Activated CD8-positive, alpha-beta memory T cell treated with anti-CD3 and anti-CD28 coated beads for 1 hour (primary cell): ENCODE data around the gene DAPK3.
"Not testable (repeated sequence)": the region's sequence is repeated elsewhere in the genome, so short reads cannot be mapped to it uniquely, and the experiment has no call there.

ENCODE experiments used
- DNase-seq, 2 donors: peaks; one replicate each; pipeline ENCODE4 v3.0.0-alpha.2; 2020; ENCODE audit warnings: low read depth in 1 of 2; ENCODE audit errors: extremely low read depth in 1 of 2

DAPK3 gene

GRCh38 chr19:4005436-4005835 is 34.5 kb upstream of the DAPK3 start:
- DNase-seq: not testable (repeated sequence)

GRCh38 chr19:4000798-4001197 is 29.9 kb upstream of the DAPK3 start:
- not testable (repeated sequence) for DNase-seq

DNA sequence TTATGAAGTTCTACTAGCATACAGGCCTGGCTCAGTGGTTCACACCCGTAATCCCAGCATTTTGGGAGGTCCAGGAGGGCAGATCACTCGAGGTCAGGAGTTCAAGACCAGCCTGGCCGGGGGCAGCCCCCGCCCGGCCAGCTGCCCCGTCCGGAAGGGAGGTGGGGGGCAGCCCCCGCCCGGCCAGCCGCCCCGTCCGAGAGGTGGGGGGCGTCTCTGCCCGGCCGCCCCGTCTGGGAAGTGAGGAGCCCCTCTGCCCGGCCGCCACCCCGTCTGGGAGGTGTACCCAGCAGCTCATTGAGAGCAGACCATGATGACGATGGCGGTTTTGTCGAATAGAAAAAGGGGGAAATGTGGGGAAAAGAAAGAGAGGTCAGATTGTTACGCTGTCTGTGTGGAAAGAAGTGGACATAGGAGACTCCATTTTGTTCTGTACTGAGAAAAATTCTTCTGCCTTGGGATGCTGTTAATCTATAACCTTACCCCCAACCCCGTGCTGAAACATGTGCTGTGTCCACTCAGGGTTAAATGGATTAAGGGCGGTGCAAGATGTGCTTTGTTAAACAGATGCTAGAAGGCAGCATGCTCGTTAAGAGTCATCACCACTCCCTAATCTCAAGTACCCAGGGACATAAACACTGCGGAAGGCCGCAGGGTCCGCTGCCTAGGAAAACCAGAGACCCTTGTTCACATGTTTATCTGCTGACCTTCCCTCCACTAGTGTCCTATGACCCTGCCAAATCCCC is 27.9 kb upstream of the DAPK3 start:
- DNase-seq: not testable (repeated sequence)

GRCh38 chr19:3995607-3996006 is 24.7 kb upstream of the DAPK3 start:
- no peak for DNase-seq

GRCh38 chr19:3990815-3991117 is 19.9 kb upstream of the DAPK3 start:
- DNase-seq: no peak

DNA sequence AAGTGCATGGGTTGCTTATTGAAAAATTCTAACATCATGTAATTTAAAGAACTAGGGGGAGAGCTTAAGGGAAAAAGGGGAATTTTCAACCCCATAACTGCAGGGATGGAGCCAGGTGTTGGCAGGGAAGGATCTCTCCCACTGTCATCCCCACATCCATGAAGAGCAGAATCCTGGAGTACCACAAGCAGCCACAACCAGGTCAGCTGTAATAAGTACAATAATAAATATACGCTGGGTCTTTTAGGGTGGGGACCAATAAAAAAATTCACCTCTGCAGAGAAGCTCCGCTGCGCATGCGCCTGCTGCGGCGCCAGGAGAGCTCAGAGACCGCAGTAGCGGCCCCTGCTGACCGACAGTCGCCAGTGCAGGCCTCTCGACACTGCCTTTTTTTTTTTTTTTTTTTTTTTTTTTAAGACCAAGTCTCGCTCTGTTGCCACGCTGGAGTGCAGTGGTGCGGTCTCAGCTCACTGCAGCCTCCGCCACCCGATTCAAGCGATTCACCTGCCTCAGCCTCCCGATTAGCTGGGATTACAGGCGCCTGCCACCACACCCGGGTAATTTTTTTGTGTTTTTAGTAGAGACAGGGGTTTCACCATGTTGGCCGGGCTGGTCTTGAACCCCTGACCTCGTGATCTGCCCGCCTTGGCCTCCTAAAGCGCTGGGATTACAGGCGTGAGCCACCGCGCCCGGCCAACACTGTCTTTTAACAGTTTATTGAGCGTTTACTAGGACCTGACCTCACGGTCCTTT is 16.9 kb upstream of the DAPK3 start:
- peak; percentile 76 to 81 for DNase-seq

DNA sequence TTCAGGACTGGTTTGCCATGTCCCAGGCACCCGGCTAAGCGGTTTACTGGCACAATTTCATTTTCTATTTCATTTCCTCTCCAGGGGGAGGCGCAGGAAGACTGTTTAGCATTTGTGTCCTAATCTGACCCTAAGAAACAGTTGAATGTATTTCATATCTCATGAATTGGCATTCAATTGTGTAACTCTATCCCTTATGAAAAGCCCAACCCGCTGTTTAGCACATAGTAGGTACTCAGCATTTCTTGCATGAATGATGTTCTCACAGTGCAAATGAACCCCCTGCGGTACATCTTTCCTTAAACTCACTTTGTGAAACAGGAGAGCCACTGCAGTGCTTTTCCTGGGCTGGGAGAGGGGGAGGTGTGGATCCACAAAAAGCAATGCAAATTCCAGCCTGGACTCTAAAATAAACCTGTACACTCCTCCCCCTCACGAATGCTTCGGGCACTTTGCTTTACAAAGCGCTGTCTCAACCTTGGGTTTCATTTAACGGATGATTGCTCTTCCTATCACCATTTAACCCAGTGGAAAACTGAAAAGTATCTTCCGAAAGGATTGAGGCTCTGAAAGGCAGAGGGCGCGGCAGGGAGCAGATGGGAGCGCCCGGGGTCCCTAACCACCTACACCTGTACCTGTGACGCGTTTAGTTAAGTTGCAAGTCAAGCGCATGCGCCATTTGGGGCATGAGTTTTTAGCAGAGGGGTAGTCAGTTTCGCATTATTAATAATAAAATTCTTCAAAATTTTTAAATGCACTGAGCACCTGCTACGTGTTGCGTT is 15.6 kb upstream of the DAPK3 start:
- DNase-seq: peak in 1 of 2 donors; percentile 39

GRCh38 chr19:3985643-3986259 is 14.9 kb upstream of the DAPK3 start:
- no peak for DNase-seq

DNA sequence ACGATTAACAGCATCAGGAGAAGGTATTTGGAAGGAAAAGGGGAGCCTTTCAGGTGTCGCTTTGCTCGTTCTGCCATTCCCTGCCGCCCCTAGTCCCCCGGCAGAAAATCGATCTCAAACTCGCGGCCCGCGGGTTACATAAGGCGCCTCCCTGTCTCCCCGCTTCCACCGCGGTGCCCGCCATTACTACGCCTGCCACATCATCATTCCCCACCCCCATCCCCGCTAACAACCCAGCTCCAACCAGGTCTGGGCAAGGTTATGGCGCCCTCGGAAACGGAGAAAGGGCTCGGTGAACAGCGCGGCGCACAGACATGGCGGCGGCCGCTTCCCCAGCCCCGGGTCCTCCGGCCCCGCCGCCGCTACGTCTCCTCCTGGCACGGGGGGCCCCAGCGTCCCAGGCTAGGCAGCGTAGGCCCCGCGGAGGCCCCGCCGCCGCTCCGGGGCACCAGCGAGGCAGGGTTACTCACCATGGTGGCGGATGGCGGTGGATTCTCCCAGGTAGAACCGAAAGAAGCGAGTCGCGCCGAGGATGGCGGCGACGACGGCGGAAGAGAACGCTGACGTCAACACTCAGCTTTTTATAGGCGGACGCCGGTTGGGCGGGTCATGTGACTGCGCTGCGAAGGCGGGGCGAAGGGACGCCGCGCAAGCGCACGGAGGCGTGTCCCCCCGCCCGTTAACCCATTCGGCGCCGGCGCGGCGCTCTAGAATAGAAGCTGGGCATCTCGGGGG is 14.2 kb upstream of the DAPK3 start, which contains the start of gene EEF2:
Gene EEF2, minus strand, starts transcription at position 556 of the 735 bp plus-strand sequence. Its CDS starts 83 bp downstream, at position 473.
- DNase-seq: peak; percentile 86 to 87

GRCh38 chr19:3984584-3984907 is 13.6 kb upstream of the DAPK3 start:
- DNase-seq: no peak

DNA sequence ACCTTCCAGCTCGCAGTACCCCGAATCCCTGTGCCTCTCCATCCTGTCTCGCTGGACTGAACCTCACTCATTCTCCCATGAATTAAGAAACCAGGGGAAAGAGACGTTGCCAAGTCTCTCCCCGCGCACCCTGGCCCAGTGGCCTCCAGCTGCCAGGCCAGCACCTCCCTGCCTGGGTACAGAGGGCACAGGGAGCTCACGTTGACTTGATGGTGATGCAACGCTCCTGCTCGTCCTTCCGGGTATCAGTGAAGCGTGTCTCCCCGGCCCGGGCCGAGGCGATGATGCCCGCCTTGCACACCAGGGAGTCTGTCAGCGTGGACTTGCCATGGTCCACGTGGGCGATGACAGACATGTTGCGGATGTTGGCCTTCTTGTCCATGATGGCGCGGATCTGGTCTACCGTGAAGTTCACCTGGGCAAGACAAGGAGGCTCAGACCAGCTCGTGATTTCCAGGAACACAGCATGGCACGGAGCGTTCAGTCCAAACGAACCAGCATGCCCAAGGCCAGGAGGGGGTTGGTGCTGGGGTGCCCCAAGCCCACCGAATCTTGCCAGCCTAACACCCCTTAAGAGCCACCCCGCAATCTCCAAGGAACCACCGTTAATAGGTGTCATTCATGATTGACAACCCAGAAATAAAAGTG is 13.2 kb upstream of the DAPK3 start:
- no peak for DNase-seq

DNA sequence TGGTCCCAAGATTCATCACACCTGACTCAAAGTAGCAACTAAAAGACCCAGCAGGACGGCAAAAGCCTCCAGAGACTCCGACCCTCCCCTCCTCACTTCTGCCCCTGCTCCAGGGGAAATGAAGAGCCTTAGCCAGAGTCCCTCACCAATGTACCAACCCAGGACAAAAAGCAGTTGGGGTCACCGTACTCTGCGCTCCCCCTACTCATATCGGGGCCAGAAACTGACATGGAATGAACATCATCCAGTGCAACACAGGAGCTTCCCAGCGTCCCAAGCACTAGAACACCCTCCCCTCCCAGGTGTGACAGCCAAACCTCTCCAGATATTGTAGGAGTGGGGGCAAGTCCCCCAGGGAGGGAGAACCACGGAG is 12.6 kb upstream of the DAPK3 start:
- DNase-seq: no peak

- no peak for DNase-seq
These were observed 12.0 kb upstream of the DAPK3 start for GRCh38 chr19:3982701-3983541.

GRCh38 chr19:3981736-3982681 is 11.1 kb upstream of the DAPK3 start:
- DNase-seq: no peak

DNA sequence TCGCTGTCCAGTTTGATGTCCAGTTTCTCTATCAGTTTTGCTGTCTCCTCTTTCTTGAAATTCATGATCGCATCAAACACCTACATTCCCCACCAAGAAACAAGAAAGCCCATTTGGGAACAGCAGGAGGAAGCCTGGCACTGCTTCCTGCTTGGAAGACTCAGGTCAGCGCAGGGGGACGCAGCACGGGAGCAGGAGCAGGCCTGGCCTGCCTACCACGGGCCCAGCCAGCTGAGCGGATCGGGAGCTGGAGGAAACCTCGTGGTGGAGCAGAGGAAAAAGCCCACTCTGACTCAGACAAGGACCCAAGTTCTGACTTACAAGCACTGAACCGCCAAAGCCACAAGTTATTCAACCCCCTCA is 10.5 kb upstream of the DAPK3 start:
- no peak for DNase-seq

GRCh38 chr19:3980353-3981251 is 9.7 kb upstream of the DAPK3 start:
- no peak for DNase-seq

DNA sequence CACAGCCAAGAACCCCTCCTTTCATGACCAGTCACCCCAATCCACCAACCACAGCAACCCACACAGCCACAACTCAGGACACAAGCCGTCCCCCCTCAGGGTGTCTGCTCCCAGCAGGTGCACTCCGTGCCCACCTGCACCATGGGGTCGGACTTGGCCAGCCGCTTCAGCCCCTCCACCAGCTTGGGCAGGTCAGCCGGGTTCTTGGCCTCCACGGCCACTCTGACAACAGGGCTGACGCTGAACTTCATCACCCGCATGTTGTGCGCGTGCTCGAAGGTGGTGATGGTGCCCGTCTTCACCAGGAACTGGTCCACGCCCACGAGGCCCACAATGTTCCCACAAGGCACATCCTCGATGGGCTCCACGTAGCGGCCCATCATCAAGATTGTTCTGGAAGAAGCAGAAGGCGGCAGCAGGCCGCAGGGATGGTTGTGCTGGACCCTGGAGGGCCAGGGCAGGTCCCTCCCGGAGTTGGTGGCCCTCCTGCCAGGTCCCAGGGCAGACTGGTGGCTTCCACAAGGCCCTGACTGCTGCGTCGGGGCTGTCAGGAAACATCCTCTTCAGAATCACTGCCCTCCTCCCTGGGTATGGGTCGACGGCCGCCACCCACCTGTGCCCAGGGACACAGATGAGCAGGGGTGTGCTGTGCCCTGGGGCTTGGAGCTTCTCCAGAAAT is 8.9 kb upstream of the DAPK3 start:
- DNase-seq: no peak
